ENCODE results near the gene POLR2L.

DNA sequence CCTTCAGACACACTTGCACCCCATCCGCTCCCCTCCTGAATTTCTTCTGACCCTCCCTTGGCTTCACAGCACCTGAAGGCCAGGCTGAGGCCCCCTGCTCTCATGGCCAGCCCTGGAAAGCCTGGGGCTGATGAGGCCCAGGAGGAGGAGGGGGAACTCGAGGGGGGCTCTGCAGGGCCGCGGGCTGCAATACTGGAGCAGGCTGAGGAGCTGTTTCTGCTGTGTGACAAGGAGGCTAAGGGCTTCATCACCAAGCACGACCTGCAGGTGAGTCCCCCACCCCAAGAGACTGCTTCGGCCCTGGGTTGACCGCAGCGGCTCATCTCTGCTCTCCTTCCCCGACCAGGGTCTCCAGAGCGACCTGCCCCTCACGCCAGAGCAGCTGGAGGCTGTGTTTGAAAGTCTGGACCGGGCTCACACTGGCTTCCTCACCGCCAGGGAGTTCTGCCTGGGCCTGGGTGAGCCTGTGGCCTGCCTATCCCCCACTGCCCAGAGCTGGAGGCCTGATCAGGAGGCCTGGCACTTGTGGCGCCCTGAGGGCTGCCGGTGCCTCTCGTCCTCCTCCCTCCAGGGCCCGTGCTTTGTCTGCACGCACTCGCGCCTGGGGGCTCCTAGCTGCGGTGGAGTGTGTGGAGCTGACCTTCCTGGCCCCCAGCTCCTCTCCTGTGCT lies 13.7 kb downstream of the POLR2L start:
- TF ChIP-seq, protein P1, sequence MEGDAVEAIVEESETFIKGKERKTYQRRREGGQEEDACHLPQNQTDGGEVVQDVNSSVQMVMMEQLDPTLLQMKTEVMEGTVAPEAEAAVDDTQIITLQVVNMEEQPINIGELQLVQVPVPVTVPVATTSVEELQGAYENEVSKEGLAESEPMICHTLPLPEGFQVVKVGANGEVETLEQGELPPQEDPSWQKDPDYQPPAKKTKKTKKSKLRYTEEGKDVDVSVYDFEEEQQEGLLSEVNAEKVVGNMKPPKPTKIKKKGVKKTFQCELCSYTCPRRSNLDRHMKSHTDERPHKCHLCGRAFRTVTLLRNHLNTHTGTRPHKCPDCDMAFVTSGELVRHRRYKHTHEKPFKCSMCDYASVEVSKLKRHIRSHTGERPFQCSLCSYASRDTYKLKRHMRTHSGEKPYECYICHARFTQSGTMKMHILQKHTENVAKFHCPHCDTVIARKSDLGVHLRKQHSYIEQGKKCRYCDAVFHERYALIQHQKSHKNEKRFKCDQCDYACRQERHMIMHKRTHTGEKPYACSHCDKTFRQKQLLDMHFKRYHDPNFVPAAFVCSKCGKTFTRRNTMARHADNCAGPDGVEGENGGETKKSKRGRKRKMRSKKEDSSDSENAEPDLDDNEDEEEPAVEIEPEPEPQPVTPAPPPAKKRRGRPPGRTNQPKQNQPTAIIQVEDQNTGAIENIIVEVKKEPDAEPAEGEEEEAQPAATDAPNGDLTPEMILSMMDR (IDR thresholded peaks at IDR 0.05): no peak
- TF ChIP-seq POLR2A (IDR thresholded peaks at IDR 0.05; ENCODE audit: low read depth): no peak
- no peak for TF ChIP-seq POLR2AphosphoS5 (IDR thresholded peaks at IDR 0.05)
- TF ChIP-seq EP300 (IDR thresholded peaks at IDR 0.05): no peak
